Peyer's patch (tissue), 4 donors: ENCODE data around the gene SMC1B. TPM values are rescaled to one million over a fixed set of nuclear protein-coding genes. Genes with fewer than 3 reads are reported as not detected.

Experiments
- DNase-seq, 3 donors: peaks; one replicate each; pipeline ENCODE4 v3.0.0-alpha.2; 2017 to 2019
- H3K27ac ChIP-seq, 4 donors: fragments of 200-600 bp; sonication (generic); one replicate each; pipeline ENCODE4 v1.5.1; 2016 to 2019
- H3K27me3 ChIP-seq, 2 donors: fragments of 200-600 bp; sonication (generic); one replicate each; pipeline ENCODE4 v1.5.1; 2019
- H3K36me3 ChIP-seq, 3 donors: fragments of 200-600 bp; sonication (generic); one replicate each; pipeline ENCODE4 v1.5.1; 2016 to 2019
- H3K4me1 ChIP-seq, 4 donors: fragments of 200-600 bp; sonication (generic); one replicate each; pipeline ENCODE4 v1.5.1; 2016 to 2019
- H3K4me3 ChIP-seq, 4 donors: fragments of 200-600 bp; sonication (generic); 1 replicate in 3 of 4; 2 replicates in 1 of 4; pipeline ENCODE4 v1.5.1; 2016 to 2019; ENCODE audit warnings: mild to moderate bottlenecking in 1 of 4
- H3K9me3 ChIP-seq, 4 donors: fragments of 200-600 bp; sonication (generic); one replicate each; pipeline ENCODE4 v1.5.1; 2016 to 2019; ENCODE audit warnings: mild to moderate bottlenecking in 1 of 4
- POLR2A ChIP-seq, 2 donors: fragments of 450-650 bp; IDR thresholded peaks; one replicate each; pipeline ENCODE4 v1.5.1; 2017; ENCODE audit warnings: antibody characterized with exemption in 2 of 2, mild to moderate bottlenecking in 2 of 2, moderate library complexity in 2 of 2
- total RNA-seq, 4 donors: library from RNA; depleted of rRNA; stranded (reverse); fragments of >200 nt; gene quantifications; one replicate each; pipeline ENCODE4 v1.1.0, GENCODE V29; 2016
- TF ChIP-seq, protein P1 (sequence below), 6 experiments: fragments of 450-650 bp in 4 of 6; fragments of 200-600 bp in 2 of 6; sonication (generic) in 1 of 6; IDR thresholded peaks; one replicate each; pipeline ENCODE4 v1.5.1; 2017 to 2019; ENCODE audit warnings: antibody characterized with exemption in 6 of 6, mild to moderate bottlenecking in 3 of 6, moderate library complexity in 1 of 6

SMC1B gene
- total RNA-seq = not detected

DNA sequence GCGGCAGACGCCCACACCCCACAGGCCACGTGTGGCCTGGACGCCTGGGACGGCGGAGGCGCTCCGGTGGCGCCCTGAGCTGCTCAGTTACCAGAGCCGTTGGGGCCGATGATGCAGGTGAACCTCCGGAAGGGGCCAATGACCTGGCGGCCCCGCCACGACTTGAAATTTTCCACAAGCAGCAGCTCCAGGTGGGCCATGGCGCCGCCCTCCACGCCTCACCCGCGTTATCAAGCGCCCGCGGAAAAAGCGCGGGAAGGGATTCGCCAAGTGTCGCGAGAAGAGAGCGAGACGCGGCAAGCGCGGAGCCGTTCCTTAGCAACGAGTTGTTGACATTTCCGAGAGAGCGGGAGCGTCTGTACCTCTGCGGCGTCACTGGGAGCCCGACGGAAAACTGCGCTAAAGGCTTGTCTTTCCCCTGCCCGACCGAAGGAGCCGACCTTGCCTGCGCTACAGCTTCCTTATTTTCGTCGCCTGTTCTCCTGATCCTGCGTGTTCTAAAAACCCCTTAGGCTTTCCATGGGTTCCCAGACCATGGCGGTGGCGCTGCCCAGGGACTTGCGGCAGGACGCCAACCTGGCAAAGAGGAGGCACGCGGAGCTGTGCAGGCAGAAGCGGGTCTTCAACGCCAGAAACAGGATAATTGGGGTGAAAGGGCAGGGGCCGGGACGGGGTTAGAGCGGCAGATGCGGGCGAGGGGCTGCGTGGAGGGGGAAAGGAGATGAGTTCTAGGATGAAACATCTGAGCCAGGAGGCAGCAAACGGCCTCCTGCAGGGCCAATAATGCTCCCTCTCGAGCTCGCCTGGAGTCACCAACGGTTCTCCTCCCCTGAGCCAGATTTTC, at the start of gene SMC1B, which contains the start of gene RIBC2:
SMC1B (minus strand) TSS at position 232 of the 844 bp plus-strand sequence; CDS start at position 200, 32 bp downstream.
RIBC2 (plus strand) TSS at position 326 of the 844 bp plus-strand sequence; CDS start at position 520, 194 bp downstream.
- Histone ChIP-seq H3K4me1 (peaks cover 0 to 14% (median 7%) of the 10 kb centered on the region in 4 donors), H3K27ac (peak within 1 kb of the TSS in 1 of 4 donors; percentile 38), H3K36me3 (no peaks in the 10 kb centered on the region), H3K4me3 (peak within 1 kb of the TSS; percentile 25 to 62 (median 45)), H3K27me3 (no peaks in the 10 kb centered on the region), H3K9me3 (no peaks in the 10 kb centered on the region)
- no peak for TF ChIP-seq POLR2A (IDR thresholded peaks at IDR 0.05)
- DNase-seq = peak; percentile 50 to 91 (median 76)

DNA sequence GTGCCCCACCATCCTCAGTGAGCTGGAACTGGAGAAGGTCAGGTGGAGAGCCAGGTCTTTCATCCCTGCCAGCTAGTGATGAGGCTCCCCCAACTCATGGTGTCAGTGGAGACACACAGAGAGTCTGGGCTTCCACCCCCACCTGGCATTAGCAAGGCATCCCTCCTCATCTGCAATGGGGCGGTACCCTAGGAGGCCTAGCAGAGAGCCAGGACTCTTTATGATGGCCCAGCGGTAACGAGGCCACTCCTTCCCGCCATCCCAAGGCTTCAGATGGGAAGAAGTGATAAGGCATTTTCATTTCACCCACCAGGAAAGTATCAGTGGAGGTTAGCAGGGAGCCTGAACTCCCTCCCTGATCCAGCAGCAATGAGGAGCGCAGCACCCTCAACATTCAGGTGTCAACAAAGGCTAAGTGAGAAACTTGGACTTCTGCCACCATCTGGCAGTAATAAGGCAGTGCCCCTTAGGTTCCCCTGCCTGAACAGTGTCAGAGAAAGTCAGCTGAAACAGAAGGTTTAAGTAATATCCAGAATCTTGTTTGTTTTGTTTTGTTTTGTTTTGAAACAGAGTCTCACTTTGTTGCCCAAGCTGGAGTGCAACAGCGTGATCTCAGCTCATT, 48.7 kb upstream of the SMC1B start:
- no peaks in the 10 kb centered on the region for H3K9me3 ChIP-seq
- no peak overlapping the region for H3K4me3 ChIP-seq
- DNase-seq = peak in 1 of 3 donors; percentile 15

GRCh38 chr22:45460288-45461109, 47.1 kb upstream of the SMC1B start:
- Histone ChIP-seq H3K27me3 (no peaks in the 10 kb centered on the region), H3K9me3 (no peaks in the 10 kb centered on the region), H3K4me1 (no peaks in the 10 kb centered on the region), H3K36me3 (no peaks in the 10 kb centered on the region), H3K4me3 (no peak overlapping the region), H3K27ac (peak overlapping the region in 3 of 4 donors; percentile 52 to 64 (median 63))
- DNase-seq = peak in 1 of 3 donors; percentile 53
- TF ChIP-seq, protein P1, sequence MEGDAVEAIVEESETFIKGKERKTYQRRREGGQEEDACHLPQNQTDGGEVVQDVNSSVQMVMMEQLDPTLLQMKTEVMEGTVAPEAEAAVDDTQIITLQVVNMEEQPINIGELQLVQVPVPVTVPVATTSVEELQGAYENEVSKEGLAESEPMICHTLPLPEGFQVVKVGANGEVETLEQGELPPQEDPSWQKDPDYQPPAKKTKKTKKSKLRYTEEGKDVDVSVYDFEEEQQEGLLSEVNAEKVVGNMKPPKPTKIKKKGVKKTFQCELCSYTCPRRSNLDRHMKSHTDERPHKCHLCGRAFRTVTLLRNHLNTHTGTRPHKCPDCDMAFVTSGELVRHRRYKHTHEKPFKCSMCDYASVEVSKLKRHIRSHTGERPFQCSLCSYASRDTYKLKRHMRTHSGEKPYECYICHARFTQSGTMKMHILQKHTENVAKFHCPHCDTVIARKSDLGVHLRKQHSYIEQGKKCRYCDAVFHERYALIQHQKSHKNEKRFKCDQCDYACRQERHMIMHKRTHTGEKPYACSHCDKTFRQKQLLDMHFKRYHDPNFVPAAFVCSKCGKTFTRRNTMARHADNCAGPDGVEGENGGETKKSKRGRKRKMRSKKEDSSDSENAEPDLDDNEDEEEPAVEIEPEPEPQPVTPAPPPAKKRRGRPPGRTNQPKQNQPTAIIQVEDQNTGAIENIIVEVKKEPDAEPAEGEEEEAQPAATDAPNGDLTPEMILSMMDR (IDR thresholded peaks at IDR 0.05) = no peak
- no peak for TF ChIP-seq POLR2A (IDR thresholded peaks at IDR 0.05)

More for the DNA sequence above, 48.7 kb upstream of the SMC1B start:
- H3K36me3 ChIP-seq = no peaks in the 10 kb centered on the region
- TF ChIP-seq POLR2A (IDR thresholded peaks at IDR 0.05) = no peak
- TF ChIP-seq, protein P1 (IDR thresholded peaks at IDR 0.05) = no peak
- H3K27me3 ChIP-seq = no peaks in the 10 kb centered on the region
- H3K27ac ChIP-seq = no peak overlapping the region
- no peaks in the 10 kb centered on the region for H3K4me1 ChIP-seq

DNA sequence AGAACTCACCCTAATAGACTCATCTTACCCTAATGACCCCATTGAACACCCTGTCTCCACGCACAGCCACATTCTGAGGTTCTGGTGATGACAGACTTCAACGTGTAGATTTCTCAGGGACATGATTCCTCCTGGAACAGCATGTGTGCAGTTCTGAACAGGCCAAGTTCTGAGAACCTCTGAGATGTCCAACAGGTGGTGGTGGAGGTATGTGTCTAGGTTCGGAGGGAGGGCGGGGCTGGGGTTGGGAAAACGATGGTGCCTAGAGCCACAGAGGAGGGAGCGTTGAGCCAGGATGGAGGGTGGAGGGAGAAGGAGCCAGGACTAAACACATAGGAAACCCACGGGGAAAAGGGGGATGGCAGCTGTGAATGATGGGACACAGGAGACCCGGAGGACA, 45.8 kb upstream of the SMC1B start:
- Histone ChIP-seq H3K27me3 (no peaks in the 10 kb centered on the region), H3K9me3 (no peaks in the 10 kb centered on the region), H3K4me3 (no peak overlapping the region), H3K4me1 (no peaks in the 10 kb centered on the region), H3K36me3 (no peaks in the 10 kb centered on the region), H3K27ac (peak overlapping the region in 2 of 4 donors; percentile 39 to 63)
- TF ChIP-seq POLR2A (IDR thresholded peaks at IDR 0.05) = no peak
- TF ChIP-seq, protein P1 (IDR thresholded peaks at IDR 0.05) = no peak
- DNase-seq = no peak

DNA sequence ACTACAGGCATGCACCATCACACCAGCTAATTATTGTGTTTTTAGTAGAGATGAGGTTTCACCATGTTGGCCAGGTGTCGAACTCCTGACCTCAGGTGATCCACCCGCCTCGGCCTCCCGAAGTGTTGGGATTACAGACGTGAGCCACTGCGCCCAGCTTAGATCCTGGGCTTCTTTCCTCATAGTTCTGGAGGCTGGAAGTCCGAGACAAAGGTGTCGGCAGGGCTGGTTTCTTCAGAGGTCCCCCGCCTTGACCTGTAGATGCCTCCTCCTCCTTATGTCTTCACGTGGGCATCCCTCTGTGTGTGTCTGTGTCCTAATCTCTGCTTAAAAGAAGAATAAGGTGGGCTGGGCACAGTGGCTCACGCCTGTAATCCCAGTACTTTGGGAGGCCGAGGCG, 45.1 kb upstream of the SMC1B start:
- Histone ChIP-seq H3K9me3 (no peaks in the 10 kb centered on the region), H3K27ac (no peak overlapping the region), H3K4me1 (no peaks in the 10 kb centered on the region), H3K27me3 (no peaks in the 10 kb centered on the region), H3K4me3 (no peak overlapping the region), H3K36me3 (no peaks in the 10 kb centered on the region)
- TF ChIP-seq, protein P1 (IDR thresholded peaks at IDR 0.05) = no peak
- TF ChIP-seq POLR2A (IDR thresholded peaks at IDR 0.05) = no peak
- peak in 1 of 3 donors; percentile 15 for DNase-seq
